ENCODE measurements around the gene ZNF469.

GRCh38 chr16:88379694-88380040 lies 3.1 kb upstream of the ZNF469 start:
- TF ChIP-seq CTCF (IDR thresholded peaks at IDR 0.05; ENCODE audit: low read depth, low read length): no peak
- no peak for TF ChIP-seq EZH2phosphoT487 (IDR thresholded peaks at IDR 0.05; ENCODE audit: low read depth)
